KMS-11 (cell line): ENCODE data around the gene PTBP1.
A peak's percentile ranks its signal among the peaks of the same experiment; 100 is the strongest.
"Not testable (repeated sequence)": the region's sequence is repeated elsewhere in the genome, so short reads cannot be mapped to it uniquely, and the experiment has no call there.

Experiments used
- H2AFZ ChIP-seq: fragments of 200-600 bp; sonication (generic); 2 replicates; pipeline ENCODE4 v1.6.1; 2016; ENCODE audit warnings: antibody characterized with exemption, mixed run types, low read depth
- H3K27ac ChIP-seq: fragments of 200-600 bp; sonication (generic); 2 replicates; pipeline ENCODE4 v1.6.1; 2016; ENCODE audit warnings: mild to moderate bottlenecking, mixed run types
- H3K27me3 ChIP-seq: fragments of 200-600 bp; sonication (generic); 2 replicates; pipeline ENCODE4 v1.6.1; 2017; ENCODE audit warnings: mild to moderate bottlenecking, low read depth, mixed run types, moderate library complexity; ENCODE audit not compliant: insufficient read depth
- H3K36me3 ChIP-seq: fragments of 200-600 bp; sonication (generic); 2 replicates; pipeline ENCODE4 v1.6.1; 2017; ENCODE audit warnings: mild to moderate bottlenecking, mixed run types; ENCODE audit not compliant: insufficient read depth
- H3K4me1 ChIP-seq: fragments of 200-600 bp; sonication (generic); 2 replicates; pipeline ENCODE4 v1.6.1; 2016; ENCODE audit warnings: mild to moderate bottlenecking, low read depth, mixed run types; ENCODE audit not compliant: poor library complexity, severe bottlenecking
- H3K4me2 ChIP-seq: fragments of 200-600 bp; sonication (generic); 2 replicates; pipeline ENCODE4 v1.7.0; 2016; ENCODE audit warnings: mild to moderate bottlenecking, mixed run types
- H3K4me3 ChIP-seq: fragments of 200-600 bp; sonication (generic); IDR thresholded peaks from 2 replicates; pipeline ENCODE4 v1.6.1; 2017; ENCODE audit warnings: low read depth, low read length, mixed read lengths; ENCODE audit not compliant: insufficient read depth
- H3K79me2 ChIP-seq: fragments of 200-600 bp; sonication (generic); 2 replicates; pipeline ENCODE4 v1.6.1; 2016; ENCODE audit warnings: low read depth, mixed run types; ENCODE audit not compliant: insufficient read depth
- H3K9ac ChIP-seq: fragments of 200-600 bp; sonication (generic); 2 replicates; pipeline ENCODE4 v1.6.1; 2016; ENCODE audit warnings: mild to moderate bottlenecking, mixed run types
- H4K20me1 ChIP-seq: fragments of 200-600 bp; sonication (generic); 2 replicates; pipeline ENCODE4 v1.6.1; 2016; ENCODE audit warnings: mild to moderate bottlenecking, mixed run types; ENCODE audit not compliant: insufficient read depth
- CTCF ChIP-seq: fragments of 200-600 bp; sonication (generic); conservative IDR thresholded peaks from 2 replicates; pipeline ENCODE4 v1.6.1; 2017; ENCODE audit warnings: low read depth, mild to moderate bottlenecking, antibody characterized with exemption, low read length, moderate library complexity, mixed read lengths

Gene PTBP1

GRCh38 chr19:835210-835810, 38.1 kb downstream of the PTBP1 start:
- no peak for TF ChIP-seq CTCF

GRCh38 chr19:840519-841206, 43.4 kb downstream of the PTBP1 start, which contains the start of gene PRTN3:
TSS of gene PRTN3 (plus strand) at chr19:840999. CDS start at chr19:841009, 10 bp downstream.
- H3K79me2 ChIP-seq: no peaks in the 10 kb centered on the region
- H3K4me3 ChIP-seq: no peak within 1 kb of the TSS
- no peaks in the 10 kb centered on the region for H4K20me1 ChIP-seq
- peaks cover 14% of the 10 kb centered on the region; the same call in 1 of the 2 replicates for H3K27me3 ChIP-seq
- no peak for TF ChIP-seq CTCF
- H3K4me2 ChIP-seq: no peak within 1 kb of the TSS
- no peak within 1 kb of the TSS for H2AFZ ChIP-seq
- H3K36me3 ChIP-seq: no peaks in the 10 kb centered on the region
- no peak within 1 kb of the TSS for H3K9ac ChIP-seq
- H3K27ac ChIP-seq: no peak within 1 kb of the TSS
- H3K4me1 ChIP-seq: peaks cover 27% of the 10 kb centered on the region

More at GRCh38 chr19:835210-835810, 38.1 kb downstream of the PTBP1 start:
- no peaks in the 10 kb centered on the region for H3K36me3 ChIP-seq
- H4K20me1 ChIP-seq: no peaks in the 10 kb centered on the region
- no peak overlapping the region for H2AFZ ChIP-seq
- H3K4me2 ChIP-seq: no peak overlapping the region
- H3K4me1 ChIP-seq: no peaks in the 10 kb centered on the region
- H3K79me2 ChIP-seq: no peaks in the 10 kb centered on the region
- no peak overlapping the region for H3K4me3 ChIP-seq
- peaks cover 35% of the 10 kb centered on the region; the same call in 1 of the 2 replicates for H3K27me3 ChIP-seq
- no peak overlapping the region for H3K27ac ChIP-seq
- H3K9ac ChIP-seq: no peak overlapping the region

- peak overlapping the region; percentile 60 for H3K4me2 ChIP-seq
- not testable (repeated sequence) for H3K9ac ChIP-seq
These were observed 45.5 kb downstream of the PTBP1 start for GRCh38 chr19:842802-843179.

GRCh38 chr19:843180-843835, 46.1 kb downstream of the PTBP1 start:
- peak overlapping the region; percentile 55 for H3K27ac ChIP-seq
- no peaks in the 10 kb centered on the region; the same call in 1 of the 2 replicates for H3K27me3 ChIP-seq
- H4K20me1 ChIP-seq: no peaks in the 10 kb centered on the region
- peaks cover 21% of the 10 kb centered on the region for H3K79me2 ChIP-seq
- H3K36me3 ChIP-seq: no peaks in the 10 kb centered on the region
- H3K9ac ChIP-seq: peak overlapping the region; percentile 32; the same call in 1 of the 2 replicates
- peak overlapping the region; percentile 60 for H3K4me2 ChIP-seq
- H2AFZ ChIP-seq: peak overlapping the region; percentile 52
- H3K4me1 ChIP-seq: peaks cover 40% of the 10 kb centered on the region
- H3K4me3 ChIP-seq: no peak overlapping the region
- no peak for TF ChIP-seq CTCF

More at GRCh38 chr19:842802-843179, 45.5 kb downstream of the PTBP1 start:
- not testable (repeated sequence) for H4K20me1 ChIP-seq, H3K36me3 ChIP-seq, H3K27me3 ChIP-seq, H3K4me3 ChIP-seq
- Histone ChIP-seq H3K4me1 (peaks cover 36% of the 10 kb centered on the region), H2AFZ (peak overlapping the region; percentile 52), H3K79me2 (peaks cover 16% of the 10 kb centered on the region), H3K27ac (peak overlapping the region; percentile 55)
